ENCODE measurements around the gene FAM111B.

FAM111B gene

GRCh38 chr11:59171508-59172322 lies 64.7 kb downstream of the FAM111B start, which contains the start of gene DTX4:
Gene DTX4 (plus strand): TSS chr11:59172132. CDS start chr11:59172596, 464 bp downstream.
- no peaks in the 10 kb centered on the region for H3K9me3 ChIP-seq (ENCODE audit: control insufficient read depth, insufficient read depth, low read depth, low read length)
- no peaks in the 10 kb centered on the region; the same call in 1 of the 2 replicates for H3K4me1 ChIP-seq (ENCODE audit: control insufficient read depth, insufficient read depth, low read length)
- H3K36me3 ChIP-seq (ENCODE audit: control insufficient read depth in 2 of 2, insufficient read depth in 1 of 2, low read length in 2 of 2), result no peaks in the 10 kb centered on the region
- no peak within 1 kb of the TSS; the same call in 1 of the 2 replicates for H3K27ac ChIP-seq (ENCODE audit: extremely low read depth, low read depth, low read length)
- peak within 1 kb of the TSS; percentile 41 for H3K4me3 ChIP-seq (ENCODE audit: low read depth, low read length)
- ChIA-PET CTCF (interaction anchor here (0.5 to 6.7 kb wide), 42 partner anchors 10 to 1645 kb away, joined by 3 to 78 read pairs (median 5); partner anchors contain the start of genes FAM111A, MPEG1, OR5A1 and OR5A2), POLR2A (interaction anchor here (0.7 to 2.6 kb wide), 4 partner anchors 15 to 93 kb away, joined by 3 to 11 read pairs (median 4); partner anchors contain the start of gene FAM111B)
- TF ChIP-seq ZBTB11 (tag by site-specific recombination; conservative IDR thresholded peaks at IDR 0.05; ENCODE audit: low read depth) (no peak; the same call in 1 of the 2 replicates), ZNF521 (tag by site-specific recombination; IDR thresholded peaks at IDR 0.05) (no peak), RBAK (tag by site-specific recombination; IDR thresholded peaks at IDR 0.05) (no peak), PBX3 (CRISPR knock-in tag; IDR thresholded peaks at IDR 0.05) (peak; percentile 72; the same call in 1 of the 2 replicates), ZBTB6 (tag by site-specific recombination; IDR thresholded peaks at IDR 0.05) (no peak), ZNF692 (tag by site-specific recombination; IDR thresholded peaks at IDR 0.05) (peak; percentile 77), ZNF629 (tag by site-specific recombination; IDR thresholded peaks at IDR 0.05) (peak; percentile 82; the same call in 1 of the 2 replicates), ZNF18 (tag by site-specific recombination; IDR thresholded peaks at IDR 0.05) (no peak), ZNF211 (tag by site-specific recombination; IDR thresholded peaks at IDR 0.05; ENCODE audit: low read depth) (no peak), ZNF423 (tag by site-specific recombination; IDR thresholded peaks at IDR 0.05) (no peak), SETDB1 (IDR thresholded peaks at IDR 0.05; ENCODE audit: insufficient read length, low read length) (no peak), TRIM28 (IDR thresholded peaks at IDR 0.05; ENCODE audit: borderline replicate concordance, low read length) (no peak), ZNF184 (tag by site-specific recombination; IDR thresholded peaks at IDR 0.05) (no peak), ZNF223 (tag by site-specific recombination; IDR thresholded peaks at IDR 0.05) (no peak), ZNF394 (tag by site-specific recombination; IDR thresholded peaks at IDR 0.05; ENCODE audit: borderline replicate concordance) (no peak; the same call in 1 of the 2 replicates), ZNF335 (tag by site-specific recombination; conservative IDR thresholded peaks at IDR 0.05) (peak; percentile 100), ZNF792 (tag by site-specific recombination; IDR thresholded peaks at IDR 0.05) (no peak), ZIC2 (tag by site-specific recombination; IDR thresholded peaks at IDR 0.05) (peak; percentile 63), ZBTB48 (tag by site-specific recombination; IDR thresholded peaks at IDR 0.05) (peak; percentile 70), ZNF292 (tag by site-specific recombination; IDR thresholded peaks at IDR 0.05; ENCODE audit: borderline replicate concordance, low read depth) (no peak), ZNF560 (tag by site-specific recombination; IDR thresholded peaks at IDR 0.05; ENCODE audit: borderline replicate concordance) (no peak), ATF2 (tag by site-specific recombination; IDR thresholded peaks at IDR 0.05; ENCODE audit: low read depth) (peak; percentile 77; the same call in 1 of the 2 replicates), ZNF785 (tag by site-specific recombination; IDR thresholded peaks at IDR 0.05) (peak; percentile 74; the same call in 1 of the 2 replicates), PATZ1 (tag by site-specific recombination; IDR thresholded peaks at IDR 0.05) (peak; percentile 59)

All from HEK293 (cell line).